GM19025 (cell line): Measurements from ENCODE around the gene CUBN.
"Not testable (repeated sequence)": the region's sequence is repeated elsewhere in the genome, so short reads cannot be mapped to it uniquely, and the experiment has no call there.

Experiments
- ATAC-seq: cut with Tn5 transposase; IDR thresholded peaks from one replicate; pipeline ENCODE4 v1.9.1; 2021; ENCODE audit warnings: mild to moderate bottlenecking, low read depth, moderate library complexity; ENCODE audit not compliant: unreplicated experiment

Gene CUBN

DNA sequence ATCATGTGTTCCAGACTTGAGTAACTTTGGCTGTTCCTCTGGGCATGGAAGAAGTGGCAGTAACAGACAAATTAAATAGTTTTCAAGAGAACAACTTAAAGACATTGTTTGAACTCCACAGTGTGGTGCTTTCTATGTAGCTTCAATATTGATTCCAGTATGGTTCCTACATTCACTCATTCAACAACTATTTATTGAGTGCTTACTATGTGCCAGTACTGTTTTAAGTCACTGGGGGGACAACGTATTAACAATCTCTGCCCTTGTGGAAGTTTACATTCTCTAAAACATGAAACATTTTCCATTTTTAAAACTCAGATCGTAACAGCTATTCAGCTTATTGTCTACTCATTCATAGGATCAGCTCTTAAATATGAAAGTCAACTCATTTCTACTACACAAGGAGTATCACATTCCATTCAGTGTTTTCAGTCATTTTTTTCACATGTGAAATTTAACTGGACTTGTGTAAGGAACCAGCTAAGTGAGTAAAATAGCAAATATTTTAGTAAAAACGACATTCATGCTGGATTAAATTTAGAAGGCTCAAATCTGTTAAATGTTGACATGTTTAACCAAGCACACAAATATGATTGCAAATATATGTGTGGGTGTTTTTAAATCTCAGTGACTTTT is 13.6 kb upstream of the CUBN start:
- no peak for ATAC-seq

DNA sequence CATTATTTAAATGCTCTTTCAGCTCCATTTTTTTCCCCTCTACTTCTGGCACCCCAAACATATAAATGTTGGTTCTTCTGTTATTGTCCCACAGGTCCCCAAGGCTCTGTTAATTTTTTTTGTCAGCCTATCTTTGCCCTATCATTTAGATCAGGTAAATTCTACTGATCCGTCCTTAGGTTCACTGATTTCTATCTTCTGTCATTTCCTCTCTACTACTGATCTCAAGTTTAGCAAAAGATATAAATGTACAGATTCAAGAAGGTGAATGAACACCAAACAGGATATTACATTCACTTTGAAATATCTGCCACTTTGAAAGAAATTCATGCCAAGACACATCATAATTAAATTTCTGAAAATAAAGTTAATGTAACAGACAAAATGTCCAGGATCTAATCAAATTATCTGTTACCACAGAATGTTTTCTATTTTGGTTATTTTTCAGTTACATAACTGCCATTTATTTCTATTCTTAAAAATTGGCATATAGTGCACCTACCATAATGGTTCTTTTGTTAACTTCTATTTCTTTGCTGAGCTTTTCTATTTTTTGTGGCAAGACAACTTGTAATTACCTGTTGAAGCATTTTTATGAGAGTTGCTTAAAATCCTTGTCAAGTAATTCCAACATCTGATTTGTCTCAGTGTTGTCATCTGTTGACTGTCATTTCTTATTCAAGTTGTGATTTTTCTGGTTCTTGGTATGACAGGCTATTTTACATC is 12.1 kb upstream of the CUBN start:
- ATAC-seq, result no peak

DNA sequence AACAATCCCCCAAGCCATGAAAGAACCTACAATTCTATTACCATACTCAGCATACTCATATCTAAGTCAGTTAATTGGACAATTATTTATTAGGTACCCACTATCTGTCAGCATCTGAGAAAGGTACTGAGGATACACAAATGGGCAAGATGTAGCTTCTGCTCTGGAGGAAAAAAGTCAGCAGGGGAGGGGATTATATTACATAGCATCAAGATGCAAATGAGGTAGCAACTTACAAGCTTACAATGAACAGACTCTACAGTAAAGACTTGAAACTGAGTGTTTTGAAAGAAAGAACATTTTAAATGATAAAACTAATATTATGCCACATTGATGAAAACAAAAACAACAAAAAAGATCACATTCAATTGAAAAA is 10.8 kb upstream of the CUBN start:
- ATAC-seq, result no peak

DNA sequence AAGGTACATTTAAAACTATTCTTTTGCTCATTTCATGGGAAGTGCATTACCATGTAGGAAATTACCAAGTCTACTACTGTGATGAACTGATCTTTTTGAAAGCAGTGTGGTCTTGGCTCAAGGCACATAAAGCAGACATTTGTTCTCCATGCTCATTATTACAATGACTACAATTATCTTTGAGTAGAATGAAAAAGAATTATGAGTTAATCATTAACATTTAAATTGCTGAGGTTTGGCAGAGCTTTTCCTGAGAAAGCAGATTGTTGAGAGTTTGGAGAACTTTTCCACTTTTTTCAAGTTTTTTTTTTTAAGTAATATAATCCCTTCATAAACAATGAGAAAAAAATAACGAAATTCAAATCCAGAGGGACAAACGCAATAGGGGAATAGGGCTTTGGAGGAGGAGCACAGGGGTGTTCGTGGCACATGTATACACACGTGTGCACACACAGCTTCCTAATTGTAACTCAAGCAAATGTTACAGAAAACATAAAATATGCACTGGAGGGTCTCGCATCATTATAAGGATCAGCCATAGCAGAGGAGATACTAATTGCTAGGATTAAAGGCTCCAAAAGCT is 8.9 kb upstream of the CUBN start:
- ATAC-seq, result no peak

DNA sequence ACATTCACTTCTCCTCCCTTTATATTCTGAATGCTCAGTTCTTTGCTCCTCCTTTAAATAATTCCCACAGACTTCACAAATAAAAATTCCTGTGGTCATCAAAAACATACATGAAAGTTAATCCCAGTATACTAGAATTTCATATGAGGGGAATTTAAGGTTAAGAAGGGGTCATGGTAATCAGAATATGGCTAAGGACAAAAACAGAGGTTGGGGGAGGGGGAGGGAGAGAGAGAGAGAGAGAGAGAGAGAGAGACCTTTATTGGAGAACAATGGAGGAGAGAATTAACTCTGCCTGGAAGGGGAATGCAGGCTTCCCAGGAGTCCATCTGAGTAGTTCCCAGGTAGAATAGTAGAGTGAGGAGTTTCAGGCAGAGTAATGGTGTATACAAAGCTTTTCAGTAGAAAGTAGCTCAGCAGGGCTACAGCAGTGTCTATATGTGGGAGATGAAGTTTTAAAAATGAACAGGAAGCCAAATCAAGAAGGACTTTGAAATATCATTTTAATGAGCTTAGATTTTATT is 5.2 kb upstream of the CUBN start:
- no peak for ATAC-seq

DNA sequence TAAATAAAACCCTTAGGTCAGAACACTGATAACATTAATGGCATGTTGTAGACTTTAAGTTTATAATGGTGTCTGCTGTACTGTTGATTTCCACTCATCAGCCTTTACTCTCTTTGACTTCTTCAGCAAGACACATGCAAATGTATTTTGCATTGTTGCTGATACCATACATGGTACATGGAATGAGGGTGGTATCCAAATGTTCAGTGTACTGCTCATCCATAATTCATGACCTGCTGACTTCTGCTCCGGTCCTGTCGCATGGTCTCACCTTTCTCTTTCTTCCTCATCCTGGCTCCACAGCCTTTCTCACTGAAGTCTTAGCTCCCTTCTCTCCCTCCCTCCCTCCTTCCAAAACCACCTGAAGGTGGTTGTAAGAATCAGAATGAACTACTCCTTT is 4.7 kb upstream of the CUBN start:
- no peak for ATAC-seq

DNA sequence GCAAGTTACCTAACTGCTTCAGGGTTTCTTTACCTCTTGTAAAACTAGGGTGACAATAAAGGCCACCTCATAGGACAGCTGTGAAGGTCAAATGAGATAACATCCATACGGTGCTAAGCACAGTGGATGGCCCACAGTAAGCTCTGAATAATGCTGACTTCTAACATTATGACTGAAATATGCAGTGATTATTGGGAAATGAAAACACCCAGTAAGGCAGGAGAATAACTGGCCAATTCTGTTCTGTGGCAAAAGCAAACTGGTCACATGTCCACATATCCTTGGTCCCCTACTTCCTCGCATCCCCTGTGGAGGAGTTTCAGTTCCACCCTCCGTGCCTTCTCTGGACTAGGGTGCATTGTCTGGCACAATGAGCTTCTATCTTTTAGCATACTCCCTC is 1.4 kb downstream of the CUBN start:
- ATAC-seq, result no peak

DNA sequence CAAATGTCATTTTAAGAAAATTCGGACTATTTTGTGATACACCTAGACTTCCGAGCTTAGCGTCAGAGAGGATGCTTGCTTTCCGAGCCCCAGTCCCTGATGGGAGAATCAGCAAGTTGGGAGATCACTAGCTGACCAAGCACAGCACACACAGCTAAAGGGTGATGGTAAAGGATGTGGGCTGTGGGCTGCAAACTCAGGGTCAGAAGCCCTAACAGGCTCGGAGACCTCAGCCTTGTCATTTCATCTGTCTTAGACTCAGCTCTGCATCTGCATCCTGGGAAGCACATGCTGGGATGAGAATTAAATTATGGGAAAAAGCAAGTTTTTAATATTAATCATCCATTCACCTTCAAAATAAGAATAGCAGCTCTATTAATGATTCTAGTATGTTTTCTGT is 3.3 kb downstream of the CUBN start:
- ATAC-seq, result no peak

DNA sequence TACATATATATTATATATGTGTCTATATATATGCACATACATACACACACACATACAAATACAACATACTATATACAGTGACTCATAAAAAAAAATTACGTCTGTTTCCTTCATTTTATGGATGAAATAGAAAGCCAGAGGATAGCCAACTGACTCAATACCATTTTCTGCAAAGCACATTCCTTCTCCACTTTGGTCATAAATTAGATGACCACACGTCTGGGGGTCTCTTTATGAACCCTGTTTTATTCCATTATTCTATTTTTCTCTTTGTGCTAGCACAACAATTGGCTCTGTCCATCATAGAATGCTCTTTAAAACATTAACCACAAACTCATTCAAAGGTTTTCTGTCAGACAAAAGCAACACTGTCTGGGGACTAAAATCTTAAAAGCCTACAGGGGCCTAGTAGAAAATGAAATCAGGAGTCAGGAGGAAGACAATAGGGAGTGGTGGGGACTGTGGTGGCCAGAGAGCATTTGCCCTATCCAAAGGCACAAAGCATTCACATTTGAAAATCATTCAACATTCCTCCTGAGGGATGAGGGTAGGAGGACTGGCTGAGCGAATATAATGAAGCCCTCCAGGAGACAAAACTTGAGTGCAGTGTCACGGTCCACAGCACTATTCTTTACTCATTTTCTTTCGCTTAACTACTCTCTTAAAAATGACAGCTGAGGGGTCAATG is 4.3 kb downstream of the CUBN start:
- no peak for ATAC-seq

DNA sequence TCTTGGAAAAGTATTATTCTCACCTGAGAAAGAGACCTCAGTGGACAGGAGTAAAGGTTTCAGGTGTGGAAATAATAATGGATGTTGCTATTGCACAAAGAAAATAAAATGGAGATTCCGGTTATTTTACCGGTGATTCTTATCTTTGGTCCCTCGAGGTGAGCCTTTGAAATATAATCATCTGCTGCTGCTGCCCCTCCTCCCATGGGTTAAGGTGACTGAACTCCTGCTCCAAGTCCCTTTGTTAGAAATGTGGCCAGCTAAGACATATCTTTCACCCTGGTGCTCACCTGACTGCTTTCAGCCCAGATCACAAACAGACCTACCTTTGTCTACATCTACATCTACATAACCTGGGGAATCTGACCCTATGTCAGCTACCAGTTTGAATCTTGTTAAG is 5.7 kb downstream of the CUBN start:
- ATAC-seq, result no peak

DNA sequence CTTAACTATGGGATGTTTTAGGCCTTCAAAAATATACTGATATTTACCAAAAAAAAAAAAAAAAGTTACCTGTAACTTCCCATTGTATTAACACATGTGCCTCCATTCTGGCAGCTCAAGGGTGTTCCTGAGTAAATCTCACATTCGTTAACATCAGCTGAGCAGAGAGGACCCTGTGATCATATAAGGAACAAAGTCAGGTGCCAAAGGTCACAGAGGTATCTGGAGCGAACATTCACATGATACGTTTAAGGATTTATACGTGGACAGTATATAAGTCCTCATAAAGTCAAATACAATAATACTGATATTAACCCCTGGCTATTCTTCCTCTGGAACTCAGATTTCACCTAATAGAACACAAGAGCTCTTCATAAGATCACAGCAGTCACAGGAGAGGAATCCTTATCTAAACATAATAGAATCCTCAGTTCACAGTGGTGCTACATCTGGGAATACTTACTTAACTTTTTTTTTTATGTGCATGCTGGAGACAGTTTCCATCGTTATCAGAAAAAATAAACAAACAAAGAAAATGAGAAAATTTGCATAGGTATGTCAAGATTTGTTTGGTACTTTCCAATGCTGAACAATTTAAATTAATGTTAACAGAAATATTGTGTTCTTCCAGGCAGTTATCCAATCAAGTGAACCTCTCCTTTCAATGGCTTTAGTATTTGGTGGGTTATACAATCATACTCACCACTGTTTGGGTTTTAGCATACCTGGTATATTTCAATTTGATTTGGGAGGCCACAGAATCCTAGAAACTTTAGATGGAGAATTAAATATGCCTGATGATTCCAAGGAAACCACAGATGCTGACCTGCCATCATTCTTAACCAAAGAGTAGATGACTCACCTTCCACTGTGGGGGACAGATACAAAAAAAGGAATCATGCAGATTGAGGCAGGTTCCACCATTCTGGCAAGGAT is 6.6 kb downstream of the CUBN start:
- ATAC-seq, result no peak

DNA sequence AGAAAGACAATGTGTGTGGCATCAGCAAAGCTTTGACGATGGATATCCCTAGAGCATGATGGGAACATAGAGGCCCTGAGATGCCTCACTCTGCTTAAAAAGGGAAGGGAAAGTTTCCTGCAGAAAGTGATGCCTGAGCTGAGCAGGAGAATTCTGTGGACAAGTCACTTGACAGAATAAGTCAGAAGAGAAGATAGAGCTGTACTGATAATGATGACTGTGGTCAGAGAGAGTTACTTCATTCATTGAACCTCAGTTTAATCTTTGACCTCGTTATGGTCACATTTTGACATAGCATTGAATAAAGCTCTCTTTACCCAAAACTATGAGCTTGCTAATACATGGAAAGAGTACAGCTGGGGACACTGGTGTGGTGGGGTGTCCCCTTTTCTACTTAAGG is 7.6 kb downstream of the CUBN start:
- no peak for ATAC-seq

DNA sequence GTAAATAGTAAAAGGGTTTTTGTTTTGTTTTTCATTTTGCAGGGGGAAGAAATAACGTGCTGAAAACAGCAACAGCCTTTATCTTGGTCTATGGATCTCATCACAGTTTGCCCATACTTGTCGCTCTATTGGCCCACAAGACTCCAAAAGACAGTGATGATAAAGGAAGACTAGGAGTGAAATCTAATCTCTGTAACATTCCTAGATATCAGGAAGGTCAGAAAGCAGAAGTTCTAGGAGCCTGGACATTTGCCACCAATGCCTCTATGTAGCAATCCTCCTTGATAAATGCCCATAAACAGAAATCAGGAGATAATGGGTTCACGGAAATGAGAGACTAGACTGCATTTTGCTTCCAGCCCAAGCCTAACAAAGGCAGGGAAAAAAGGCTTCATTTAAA is 8.9 kb downstream of the CUBN start:
- no peak for ATAC-seq

DNA sequence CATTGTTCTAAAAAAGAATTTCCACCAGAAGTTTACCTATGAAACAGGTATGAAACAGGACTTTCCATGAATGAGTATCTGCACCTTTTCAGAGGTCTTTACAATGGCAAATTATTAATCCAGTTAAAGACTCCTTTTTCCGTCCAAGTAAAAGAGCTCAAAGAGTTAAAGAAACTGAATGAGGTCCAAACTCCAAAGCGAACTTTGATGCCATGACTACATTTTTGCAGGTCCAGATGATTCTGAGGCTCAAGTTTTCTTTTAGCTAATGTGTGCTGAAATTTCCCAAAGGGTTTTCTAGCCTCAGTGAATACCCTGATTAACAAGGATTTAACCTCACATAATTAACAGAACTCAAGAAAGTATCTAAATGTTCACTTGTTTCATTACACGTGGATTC is 9.8 kb downstream of the CUBN start:
- ATAC-seq, result no peak

DNA sequence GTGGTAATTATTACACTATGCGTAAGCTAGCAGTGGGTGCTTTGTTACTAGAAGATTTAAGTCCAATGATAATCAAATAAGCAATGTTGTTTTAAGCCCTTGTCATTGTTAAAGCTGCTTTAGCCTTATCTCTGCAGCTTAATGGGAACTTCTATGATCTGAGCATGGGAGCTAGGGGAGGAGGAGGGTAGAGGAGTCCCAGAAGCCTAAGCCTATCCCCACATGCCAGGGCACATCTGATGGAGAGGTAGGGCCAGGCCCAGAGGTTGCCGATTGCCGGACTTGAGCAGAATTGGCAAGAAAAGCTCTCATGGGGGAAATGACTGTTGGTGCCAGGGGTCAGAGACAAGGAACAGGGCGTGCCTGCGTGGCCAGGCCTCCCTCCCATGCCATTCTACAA is 13.4 kb downstream of the CUBN start:
- no peak for ATAC-seq

DNA sequence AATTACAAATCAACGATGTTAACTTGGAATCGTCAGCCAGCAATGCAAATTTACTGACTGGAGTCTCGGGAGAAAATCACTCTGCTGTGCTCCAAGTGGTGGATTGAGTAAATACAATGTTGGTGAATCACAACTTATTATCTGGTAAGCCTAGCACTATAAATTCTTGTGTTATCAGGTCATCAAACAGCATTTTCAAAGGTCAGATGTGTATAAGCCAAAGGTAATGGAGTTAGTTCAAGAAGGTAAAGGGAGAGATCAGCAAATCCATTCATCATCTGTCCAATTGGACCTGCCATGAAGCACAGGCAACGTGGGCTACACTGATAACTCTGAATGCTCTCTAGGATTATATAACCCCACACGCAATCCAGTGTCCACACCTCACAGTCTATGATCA is 13.9 kb downstream of the CUBN start:
- no peak for ATAC-seq

DNA sequence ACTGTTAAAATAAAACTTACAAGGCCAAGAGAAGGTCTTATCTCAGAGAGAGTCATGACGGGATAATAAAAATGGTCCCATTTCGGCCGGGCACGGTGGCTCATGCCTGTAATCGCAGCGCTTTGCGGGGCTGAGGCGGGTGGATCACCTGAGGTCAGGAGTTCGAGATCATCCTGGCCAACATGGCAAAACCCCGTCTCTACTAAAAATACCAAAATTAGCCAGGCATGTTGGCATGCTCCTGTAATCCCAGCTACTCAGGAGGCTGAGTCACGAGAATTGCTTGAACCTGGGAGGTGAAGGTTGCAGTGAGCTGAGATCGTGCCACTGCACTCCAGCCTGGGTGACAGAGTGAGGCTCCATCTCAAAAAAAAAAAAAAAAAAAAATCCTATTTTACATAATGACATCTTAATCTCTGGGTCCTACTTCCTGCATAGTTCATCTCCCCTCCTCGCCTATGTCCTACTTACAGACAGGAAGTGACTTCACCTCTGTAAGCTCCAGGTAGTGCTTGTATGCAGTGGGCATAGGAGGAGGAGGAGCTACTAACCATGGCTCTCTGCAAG is 14.7 kb downstream of the CUBN start:
- not testable (repeated sequence) for ATAC-seq

DNA sequence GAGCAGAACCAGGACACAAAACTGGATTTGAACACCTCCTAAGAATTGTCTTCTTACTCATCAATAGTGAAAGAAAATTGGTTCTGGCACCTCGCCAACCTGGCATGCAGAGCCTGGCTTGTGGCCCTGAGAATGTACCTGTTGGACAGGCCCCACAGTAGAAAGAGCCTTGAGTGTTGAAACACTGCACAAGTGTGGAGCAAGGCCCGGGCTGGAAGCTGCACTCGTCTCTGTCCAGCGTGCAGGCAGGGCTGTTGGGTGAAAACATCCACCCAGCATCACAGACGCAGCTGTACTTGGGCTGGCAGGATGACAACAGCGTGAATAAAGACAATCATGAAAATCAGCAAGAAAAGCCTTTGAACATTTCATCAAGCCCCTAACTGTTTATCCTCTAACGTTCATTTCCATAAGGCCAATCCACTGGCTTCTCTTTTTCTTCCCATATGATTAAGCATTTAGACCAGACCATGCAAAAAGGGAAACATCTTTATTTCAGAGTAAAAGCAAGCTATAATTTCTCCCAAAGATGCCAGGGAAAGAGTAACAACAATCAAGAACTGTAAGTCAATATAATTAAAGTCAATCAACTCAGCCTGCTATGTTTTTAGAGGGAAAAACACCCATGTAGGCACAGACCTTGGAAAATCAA is 15.6 kb downstream of the CUBN start:
- no peak for ATAC-seq

DNA sequence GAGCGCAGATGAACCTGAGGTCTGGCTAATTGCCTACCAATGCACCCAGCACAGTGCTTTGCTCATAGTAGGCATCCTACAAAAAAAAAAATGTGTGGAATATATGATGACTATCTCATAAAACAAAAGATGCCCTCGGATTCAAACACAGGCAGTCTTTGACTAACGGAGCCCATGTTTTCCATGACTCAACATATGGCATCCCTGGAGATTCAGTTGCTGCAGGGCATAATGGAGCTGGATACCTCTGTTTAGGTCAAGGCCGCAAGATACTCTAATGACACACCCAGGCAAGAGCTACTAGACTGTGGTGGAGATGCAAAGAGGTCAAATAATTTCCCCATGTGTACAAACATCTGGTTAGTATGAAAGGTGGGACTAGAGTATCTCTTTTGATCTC is 16.3 kb downstream of the CUBN start:
- no peak for ATAC-seq

DNA sequence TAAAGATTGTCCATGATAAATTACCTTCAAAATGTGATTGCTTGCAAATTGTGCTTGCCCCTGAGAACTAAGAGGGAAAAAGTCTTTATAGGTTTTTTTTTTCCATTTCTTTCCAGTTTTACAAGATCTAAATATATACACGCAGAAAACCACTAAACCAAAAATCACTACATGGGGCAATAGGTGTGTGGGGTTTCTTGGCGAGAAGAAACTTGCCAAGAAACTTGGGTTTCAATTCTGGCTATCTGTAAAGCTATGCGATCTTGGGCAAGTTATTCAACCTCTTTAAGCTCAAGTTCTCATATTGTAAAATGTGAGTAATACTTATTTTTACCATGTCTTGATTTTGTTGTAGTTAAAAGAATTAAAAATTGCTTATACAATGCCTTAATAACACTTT is 17.0 kb downstream of the CUBN start:
- ATAC-seq, result no peak
